HG02943 (cell line): ENCODE measurements around the gene CCDC191.

Experiments
- ATAC-seq: cut with Tn5 transposase; IDR thresholded peaks from one replicate; pipeline ENCODE4 v1.9.1; 2021; ENCODE audit warnings: mild to moderate bottlenecking, low read depth, moderate library complexity; ENCODE audit not compliant: unreplicated experiment

CCDC191 gene

DNA sequence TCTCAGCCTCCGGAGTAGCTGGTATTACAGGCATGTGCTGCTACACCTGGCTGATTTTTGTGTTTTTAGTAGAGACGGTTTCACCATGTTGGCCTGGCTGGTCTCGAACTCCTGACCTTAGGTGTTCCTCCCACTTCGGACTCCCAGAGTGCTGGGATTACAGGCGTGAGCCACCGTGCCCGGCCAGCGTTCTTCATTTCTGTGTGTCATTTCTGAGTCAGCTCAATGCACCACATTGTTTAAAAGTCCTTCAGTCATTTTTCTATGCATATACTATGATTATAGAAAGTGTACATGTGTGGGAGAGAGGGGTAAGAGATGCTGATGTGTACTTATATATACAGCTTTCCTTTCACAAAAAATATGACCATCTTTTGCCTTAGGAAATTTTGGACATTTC is 2.3 kb upstream of the CCDC191 start:
- ATAC-seq = no peak

DNA sequence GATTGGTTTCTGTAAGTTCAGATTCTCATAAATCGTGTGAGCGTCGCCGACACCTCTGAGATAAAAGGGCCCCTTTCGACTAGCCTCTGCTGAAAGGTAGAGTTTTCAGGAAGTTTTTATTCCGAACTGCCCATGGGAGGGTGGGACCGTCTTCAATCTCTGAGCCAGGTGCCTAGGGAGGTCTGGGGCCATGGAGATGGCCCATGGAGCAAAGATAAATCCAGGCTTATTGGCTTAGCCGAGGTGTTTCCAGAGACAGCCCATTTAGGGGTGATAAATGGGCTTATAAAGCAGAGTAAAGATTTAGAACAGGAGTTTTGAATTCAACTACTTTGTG is 653 bp upstream of the CCDC191 start:
- ATAC-seq = no peak

DNA sequence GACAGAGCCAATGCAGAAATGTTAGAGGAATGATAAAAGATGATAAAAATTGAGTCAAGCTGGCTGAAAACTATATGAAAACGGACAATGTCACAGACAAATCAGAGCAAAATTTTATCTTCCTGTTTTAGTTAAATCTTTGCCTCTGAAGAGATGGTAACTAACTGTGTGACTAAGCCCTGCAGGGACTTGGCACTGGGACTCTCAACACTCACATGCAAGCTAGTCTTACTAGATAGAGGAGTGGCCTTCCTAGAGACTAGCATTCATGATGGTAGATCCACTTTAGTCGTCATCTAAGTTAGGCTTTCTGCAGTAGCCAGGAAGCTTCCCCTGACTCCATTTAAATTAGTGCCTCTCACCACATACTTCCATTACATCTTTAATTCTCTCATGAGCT is 4.1 kb downstream of the CCDC191 start:
- no peak for ATAC-seq

DNA sequence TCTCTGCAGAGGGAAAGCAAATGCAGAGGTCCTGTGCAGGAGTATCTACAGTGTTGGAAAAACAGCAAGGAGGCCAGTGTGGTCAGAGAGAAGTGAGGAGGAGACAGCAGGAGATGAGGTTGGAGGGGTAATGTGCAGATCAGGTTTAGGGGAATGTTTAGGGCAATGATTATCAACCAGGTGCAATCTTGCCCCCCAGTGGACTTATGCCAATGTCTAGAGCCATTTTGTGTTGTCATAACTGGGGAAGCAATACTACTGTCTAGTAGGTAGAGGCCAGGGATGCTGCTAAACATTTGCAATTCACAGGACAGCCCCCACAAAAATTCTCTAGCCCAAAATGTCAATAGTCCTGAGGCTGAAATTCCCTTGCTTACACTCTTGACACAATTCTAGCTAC is 13.1 kb downstream of the CCDC191 start:
- ATAC-seq = no peak

DNA sequence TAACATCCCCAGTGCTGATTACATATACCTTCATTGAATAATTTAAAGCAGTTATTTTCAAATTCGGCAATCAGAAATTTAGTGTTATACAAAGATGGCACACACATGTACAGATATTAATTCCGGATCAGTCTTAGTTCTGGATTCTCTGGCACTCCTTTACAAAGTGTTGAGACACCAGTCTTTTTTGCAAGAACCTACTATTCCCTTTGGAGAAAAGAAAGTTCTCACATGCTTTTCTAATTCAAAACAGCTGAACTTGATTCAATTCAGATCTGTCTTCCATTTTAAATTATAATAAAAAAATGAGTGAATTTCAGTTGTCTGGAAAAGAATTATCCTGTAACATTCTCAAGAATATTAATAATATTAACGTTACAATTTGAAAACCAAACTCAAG is 20.4 kb downstream of the CCDC191 start:
- no peak for ATAC-seq

DNA sequence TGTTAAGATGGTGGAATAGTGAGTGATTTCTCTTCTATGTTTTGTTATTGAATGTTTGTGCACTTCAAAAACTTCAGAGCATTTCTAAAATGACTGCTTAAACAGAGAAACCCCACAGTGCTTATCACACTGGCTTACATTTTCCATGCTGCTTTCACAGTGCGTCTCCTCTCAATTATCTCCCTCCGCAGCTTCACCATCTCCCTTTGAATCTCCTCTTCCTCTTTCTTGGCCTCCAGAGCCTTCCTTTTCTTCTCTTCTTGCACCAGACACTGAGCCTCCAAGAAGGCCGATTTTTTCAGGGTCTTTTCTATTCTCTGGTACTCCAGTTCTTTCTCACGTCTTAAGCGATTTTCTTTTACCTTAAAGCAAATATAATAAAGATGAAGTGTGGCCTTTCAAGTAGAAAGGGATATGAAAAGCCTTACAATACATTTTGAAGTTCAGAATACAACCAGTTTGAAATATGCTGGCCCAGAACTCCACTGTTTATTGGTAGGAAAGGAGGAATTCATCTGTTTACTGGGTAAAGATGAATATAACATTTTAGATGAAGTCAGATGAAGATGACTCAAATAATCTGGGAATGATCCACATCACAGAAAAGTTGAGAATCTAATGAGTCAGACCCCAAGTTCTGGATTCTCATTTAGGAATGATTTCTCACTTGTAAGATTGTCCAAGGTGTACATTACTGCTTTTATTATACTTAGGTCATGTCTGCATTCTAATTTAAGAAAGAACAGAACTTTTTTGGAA is 21.4 kb downstream of the CCDC191 start:
- ATAC-seq = no peak

DNA sequence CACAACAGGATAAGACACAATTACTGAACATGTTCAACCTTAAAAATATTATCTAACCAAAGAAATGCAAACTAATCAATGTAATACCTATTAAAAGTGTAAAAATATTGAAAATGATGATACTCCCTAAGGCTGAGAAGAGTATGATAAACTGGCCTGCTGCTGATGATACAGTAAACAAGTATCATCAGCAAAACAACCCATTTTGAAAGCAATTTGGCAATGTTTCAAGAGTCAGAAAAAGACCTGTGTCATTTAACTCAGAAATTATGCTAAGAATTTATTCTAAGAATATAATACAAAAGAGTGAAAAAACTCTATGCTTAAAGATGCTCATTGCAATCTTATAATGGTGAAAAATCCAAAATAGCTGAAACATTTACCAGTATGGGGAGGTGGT is 22.1 kb downstream of the CCDC191 start:
- no peak for ATAC-seq

DNA sequence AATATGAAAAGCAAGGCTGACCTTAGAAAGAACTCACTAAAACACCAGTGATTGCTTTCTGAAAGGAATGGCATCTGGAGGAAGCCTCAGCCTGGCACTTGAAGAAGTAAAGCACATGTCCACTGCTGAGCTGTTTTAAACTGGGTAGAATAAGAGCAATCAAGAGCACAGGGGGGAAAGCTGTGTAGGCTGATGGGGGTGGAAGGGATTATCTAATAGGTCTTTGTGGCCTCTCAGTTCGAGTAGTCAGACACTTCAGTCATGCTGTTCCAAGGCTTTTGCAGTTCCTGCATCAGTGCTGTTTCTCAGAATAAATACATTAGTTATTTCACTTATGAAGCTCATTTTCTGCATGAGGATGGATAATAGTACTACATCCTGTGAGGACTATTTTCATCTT is 22.6 kb downstream of the CCDC191 start:
- no peak for ATAC-seq

DNA sequence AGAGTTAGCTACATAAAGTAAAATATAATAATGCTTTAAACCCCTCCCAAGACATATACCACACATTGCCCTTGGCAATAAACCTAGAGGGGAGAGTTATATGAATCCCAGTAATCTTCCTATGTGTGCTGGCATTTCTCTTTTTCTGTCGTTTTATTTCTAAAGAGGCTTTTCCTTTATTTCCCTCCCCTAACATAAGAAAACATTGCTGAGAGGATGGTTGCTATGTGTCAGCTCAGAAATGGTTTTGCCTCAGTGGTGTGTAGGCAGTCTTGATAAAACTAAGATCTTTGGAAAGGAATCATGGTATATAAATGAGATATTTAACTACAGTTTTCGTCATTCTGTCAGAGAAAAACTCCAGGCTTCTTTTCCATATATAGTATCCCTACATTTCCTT is 30.0 kb downstream of the CCDC191 start:
- ATAC-seq = no peak

DNA sequence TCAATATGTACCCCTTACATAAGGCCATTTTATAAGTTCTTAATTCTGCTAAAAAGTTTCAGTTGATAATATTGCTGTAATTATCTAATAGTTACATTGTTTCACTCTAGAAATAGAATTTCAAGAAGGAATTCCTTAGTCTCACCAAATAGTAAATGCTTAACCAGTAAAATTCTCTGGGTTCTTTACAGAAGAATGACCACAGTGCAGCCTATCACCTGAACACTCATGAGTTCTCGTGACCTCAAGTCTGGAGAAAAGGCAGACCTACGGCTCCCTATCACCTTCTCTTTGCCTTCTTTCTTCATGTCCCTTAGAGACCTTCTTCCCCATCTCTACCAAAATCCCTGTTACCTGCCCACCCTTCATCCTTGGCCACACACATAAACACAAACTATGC is 30.9 kb downstream of the CCDC191 start:
- no peak for ATAC-seq

DNA sequence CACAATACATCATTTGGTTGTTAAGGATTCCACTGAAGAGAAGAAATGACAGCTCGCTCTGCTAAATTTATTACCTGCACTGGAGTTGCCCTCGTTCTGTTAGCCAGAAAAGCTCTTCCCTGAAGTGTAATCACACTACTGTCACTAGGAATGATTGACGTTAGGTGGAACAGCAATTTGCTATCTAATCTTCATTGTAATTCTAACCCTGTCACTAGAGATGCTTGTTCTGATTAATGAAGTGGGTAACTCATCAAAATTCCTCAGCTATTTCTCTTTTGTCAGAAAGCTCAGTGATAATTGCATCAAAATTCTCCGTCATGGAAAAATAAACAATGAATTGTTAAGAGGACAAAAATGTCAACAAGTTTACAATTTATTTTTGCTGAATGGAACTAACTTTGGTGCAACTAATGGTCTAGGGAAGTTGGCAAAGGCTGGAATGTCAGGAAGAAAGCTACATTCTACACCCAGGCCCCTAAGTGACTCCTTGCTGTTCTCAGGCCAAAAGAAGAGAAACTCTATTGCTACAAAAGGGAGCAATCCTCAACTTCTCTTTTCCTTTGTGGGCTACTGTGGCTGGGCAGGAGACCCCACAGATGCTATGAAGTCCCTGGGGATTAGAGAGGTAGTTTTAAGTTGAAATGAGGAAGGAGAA is 34.1 kb downstream of the CCDC191 start:
- ATAC-seq = no peak

DNA sequence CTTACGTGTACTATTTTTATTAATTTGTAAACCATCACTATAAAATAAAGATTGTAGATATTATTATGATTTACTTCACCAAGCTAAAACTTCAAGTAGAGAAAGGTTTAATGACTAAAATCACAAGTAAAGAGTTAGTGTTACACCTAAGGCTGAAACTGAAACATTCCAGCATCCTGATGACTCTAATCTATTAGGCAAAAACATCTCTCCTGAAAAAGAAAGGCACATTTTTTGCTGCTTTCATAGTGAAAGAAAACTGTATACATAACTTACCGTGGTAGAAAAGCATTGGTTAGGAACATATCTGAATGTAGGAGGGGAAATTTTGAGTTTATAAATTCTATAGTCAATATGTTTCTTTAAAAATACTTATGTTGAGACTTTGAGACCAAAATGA is 35.4 kb downstream of the CCDC191 start:
- no peak for ATAC-seq

DNA sequence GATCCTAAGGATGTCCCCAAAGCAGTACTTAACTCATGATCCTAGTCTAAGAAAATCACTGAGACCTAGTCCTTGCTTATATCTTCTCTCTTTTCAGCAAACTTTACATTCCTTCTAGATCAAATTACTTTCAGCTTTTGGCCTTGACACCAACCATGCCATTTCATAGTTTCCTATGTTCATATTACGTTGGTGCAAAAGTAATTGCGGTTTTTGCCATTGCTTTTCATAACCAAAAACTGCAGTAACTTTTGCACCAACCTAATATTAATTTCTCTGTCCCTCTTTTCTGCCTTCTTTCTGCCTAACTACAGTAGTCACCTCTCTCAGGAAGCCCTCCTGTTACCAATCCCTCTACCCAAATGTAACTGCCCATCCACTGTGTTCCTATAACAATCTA is 36.8 kb downstream of the CCDC191 start:
- no peak for ATAC-seq

DNA sequence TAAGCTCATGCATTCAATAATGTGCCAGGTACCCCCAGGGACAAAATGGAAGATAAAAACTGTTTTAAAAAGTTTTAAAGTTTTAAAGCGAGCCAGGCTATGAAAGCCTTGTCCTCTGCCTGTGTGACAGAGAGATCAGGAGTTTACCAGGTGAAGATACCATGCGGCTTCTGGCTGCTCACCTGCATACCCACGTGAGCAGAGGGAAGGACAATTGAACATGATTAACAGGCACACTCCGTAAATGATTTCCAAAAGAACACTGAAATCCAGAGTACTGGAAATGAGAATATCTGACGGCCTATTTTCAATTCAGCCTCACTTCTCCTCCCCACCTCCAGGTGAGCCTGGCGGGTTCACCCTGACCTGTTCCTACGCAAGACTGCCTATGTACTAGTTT is 42.1 kb downstream of the CCDC191 start:
- ATAC-seq = no peak

DNA sequence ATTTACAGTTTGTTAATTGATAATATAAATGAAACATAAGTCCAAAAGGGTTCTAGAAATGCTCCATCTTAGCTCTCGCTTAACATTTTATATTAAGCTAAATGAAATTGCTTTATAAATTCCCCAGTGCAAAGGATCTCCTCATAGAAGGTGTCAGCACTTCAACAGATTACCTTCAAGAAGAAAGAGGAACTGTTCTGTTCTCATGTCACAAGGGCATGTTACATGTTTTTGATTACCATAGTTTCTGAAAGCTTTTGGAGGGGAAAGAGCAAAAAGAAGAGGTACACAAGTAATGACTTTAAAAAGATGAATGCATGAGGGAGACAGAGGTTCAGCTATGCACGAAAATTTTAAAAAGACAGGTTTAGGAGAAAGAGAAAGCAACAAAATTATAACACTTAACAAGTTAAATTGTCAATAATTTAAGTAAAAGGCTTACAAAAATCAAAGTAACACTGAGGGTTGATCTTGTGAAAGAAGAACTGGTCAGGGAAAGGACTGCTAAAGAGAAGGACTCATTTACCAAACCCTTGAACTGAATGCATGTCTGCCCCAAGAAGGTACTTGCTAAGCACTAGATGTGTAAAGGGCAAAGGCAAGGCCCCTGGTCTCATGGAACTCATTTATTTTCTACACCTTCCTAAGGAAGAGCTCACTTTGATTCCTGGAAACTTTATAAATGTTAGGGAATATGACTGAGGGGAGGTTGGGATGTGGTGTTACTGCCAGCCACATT is 45.1 kb downstream of the CCDC191 start:
- ATAC-seq = no peak

DNA sequence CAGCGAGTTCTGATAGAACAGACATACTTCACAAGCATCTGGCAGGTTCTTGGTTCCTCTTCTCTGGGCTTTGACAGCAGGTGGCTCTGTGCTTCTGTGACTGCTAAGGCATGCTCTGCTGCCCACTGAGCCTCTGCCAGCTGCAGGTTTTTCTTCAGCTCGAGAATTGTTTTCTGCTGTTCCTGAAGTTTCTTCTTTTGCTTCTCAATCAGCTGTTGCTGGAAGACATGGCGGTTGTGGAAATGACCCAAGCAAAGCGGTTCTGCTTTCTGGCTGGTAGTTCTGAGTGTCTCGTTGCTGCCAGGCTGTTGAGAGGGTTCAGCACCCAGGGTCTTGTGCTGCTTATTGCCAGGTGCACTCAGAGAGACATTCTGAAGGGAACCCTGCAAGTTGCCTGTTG is 50.8 kb downstream of the CCDC191 start:
- ATAC-seq = peak; percentile 92

DNA sequence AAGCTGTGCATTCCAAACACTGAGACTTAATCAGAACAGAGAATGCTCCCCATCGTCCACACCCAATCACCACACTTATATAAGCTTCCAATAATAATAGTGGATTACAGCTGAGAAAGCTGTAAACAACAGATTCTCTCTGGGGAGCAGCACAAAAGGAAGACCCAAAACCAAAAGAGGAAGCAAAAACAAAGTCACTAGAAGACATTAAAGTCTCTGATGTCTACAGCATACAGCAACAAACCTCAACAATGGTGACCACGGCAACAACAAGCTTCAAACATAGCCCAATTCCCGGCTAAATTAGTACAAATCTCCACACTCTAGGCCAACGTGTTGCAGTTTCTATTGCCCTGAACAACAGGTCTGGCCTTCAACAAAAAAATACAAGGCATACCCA is 70.8 kb downstream of the CCDC191 start:
- ATAC-seq = no peak

DNA sequence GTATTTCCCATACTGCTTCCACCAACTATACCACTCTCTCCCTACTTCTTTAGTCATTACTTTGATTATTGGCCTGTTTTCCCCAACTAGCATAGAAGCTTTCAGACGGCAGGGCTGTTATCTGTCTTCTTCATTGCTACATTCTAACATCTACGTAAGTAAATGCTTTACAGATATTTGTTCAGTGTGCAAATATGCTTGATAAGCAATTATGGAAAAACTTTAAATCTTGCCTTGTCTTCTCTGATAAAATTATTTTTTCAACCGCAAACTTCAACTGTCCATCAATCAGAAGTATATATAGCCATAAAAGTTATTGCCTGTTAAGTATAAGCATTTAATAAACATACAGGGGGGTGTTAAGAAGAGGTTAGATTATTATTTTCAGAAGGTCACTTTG is 72.8 kb downstream of the CCDC191 start:
- ATAC-seq = no peak

DNA sequence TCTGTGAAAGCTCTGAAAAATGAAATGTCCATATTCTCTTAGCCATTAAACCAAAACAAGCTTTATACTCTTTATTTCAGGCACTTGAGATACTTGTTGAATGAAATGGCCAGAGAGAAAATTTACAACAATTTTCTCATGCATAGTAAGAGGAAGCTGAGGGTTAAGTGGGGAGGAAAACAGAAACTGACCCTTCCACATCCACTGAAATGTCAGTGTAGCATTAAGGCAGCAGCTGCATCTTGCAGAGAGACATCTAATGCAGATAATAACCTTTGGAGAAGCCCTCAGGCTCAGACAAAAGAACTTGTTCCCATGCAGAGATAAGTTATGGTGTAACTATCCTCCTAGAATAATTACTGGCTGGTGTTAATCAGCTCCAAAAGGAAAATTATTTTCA is 74.5 kb downstream of the CCDC191 start:
- no peak for ATAC-seq

DNA sequence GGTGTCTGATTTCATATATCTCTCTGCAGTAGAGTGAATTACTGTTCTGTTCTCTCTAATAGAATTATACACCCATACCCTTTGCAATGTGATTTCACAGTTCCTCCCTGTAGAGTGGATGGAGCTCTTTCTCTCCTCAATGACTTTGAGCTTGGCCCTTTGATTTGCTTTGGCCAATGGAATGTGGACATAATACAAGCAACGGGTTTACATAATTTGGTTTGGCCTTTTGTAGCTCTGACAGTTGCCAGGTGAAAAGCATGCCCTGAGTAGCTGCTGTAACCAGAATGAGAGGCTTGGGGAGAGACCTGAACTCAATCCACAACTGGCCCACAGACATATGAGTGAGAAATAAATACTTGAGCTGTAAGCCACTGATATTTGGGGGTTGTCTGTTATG is 76.4 kb downstream of the CCDC191 start:
- no peak for ATAC-seq

DNA sequence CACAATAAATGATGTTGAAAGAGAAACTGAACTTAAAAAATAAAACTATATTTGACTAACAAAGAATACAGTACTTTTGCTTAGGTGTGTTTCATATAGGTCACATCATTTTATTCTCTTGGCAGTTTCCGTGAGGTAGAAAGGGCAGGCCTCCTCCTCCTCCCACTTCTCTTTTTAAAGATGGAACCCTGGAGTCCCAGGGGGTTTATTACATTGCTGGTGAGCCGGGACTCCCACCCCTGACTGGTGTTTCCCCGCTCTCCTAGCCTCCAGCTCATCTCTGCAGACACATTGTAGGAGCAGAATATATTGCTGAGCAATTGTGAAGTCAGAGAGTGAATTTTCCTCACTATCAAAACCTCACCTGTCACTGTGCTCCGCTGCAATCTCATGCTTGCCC is 78.5 kb downstream of the CCDC191 start:
- no peak for ATAC-seq

DNA sequence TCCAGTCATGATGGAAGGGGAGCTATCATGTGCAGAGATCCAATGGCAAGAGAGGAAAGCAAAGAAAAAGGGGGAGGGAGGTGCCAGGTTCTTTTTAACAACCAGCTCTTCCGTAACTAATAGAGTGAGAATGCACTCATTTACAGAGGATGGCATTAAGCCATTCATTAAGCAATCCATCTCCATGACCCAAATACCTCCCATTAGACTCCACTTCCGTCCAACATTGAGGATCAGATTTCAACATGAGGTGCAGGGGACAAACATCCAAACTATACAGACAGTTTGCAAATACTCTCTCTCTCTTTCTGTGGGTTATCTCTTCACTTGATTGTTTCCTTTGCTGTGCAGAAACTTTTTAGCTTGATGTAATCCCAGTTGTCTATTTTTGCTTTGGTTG is 87.3 kb downstream of the CCDC191 start:
- no peak for ATAC-seq
